Adipocyte (in vitro differentiated cells): ENCODE measurements around the gene SOS1.
"Not testable (repeated sequence)": the region's sequence is repeated elsewhere in the genome, so short reads cannot be mapped to it uniquely, and the experiment has no call there.

Experiments used
- DNase-seq: peaks from one replicate; pipeline ENCODE4 v3.0.0-alpha.2; 2015; ENCODE audit warnings: low read depth
- H3K27me3 ChIP-seq: replicated peaks from 2 replicates; pipeline ENCODE4 v1.7.0; 2013; ENCODE audit warnings: mild to moderate bottlenecking, low read length, moderate library complexity; ENCODE audit not compliant: control insufficient read depth, insufficient read depth
- H3K36me3 ChIP-seq: 2 replicates; pipeline ENCODE4 v1.7.0; 2013; ENCODE audit warnings: low read length, mild to moderate bottlenecking, moderate library complexity; ENCODE audit not compliant: control insufficient read depth, insufficient read depth, severe bottlenecking
- H3K4me1 ChIP-seq: 2 replicates; pipeline ENCODE4 v1.7.0; 2013; ENCODE audit warnings: mild to moderate bottlenecking, low read length, moderate library complexity; ENCODE audit not compliant: control insufficient read depth, insufficient read depth
- H3K4me3 ChIP-seq: 2 replicates; pipeline ENCODE4 v1.7.0; 2013; ENCODE audit warnings: mild to moderate bottlenecking, low read length, moderate library complexity
- H3K9ac ChIP-seq: 2 replicates; pipeline ENCODE4 v1.7.0; 2013; ENCODE audit warnings: mild to moderate bottlenecking, low read length, moderate library complexity
- H3K9me3 ChIP-seq: 2 replicates; pipeline ENCODE4 v1.7.0; 2013; ENCODE audit warnings: mild to moderate bottlenecking, low read length, moderate library complexity; ENCODE audit not compliant: control insufficient read depth

SOS1 gene

GRCh38 chr2:39061280-39061679, 59.6 kb downstream of the SOS1 start:
- Histone ChIP-seq H3K9me3 (no peaks in the 10 kb centered on the region), H3K27me3 (no peaks in the 10 kb centered on the region), H3K36me3 (peaks cover 42% of the 10 kb centered on the region), H3K4me3 (no peak overlapping the region), H3K4me1 (peaks cover 9% of the 10 kb centered on the region), H3K9ac (no peak overlapping the region)
- DNase-seq, result no peak

- Histone ChIP-seq H3K27me3 (no peaks in the 10 kb centered on the region), H3K9ac (peak overlapping the region; percentile 13), H3K4me1 (peaks cover 9% of the 10 kb centered on the region), H3K4me3 (no peak overlapping the region), H3K9me3 (no peaks in the 10 kb centered on the region), H3K36me3 (peaks cover 43% of the 10 kb centered on the region)
- DNase-seq, result peak; percentile 90
Observed at GRCh38 chr2:39059366-39059952, 61.4 kb downstream of the SOS1 start.

- Histone ChIP-seq H3K27me3 (no peaks in the 10 kb centered on the region), H3K4me3 (no peak overlapping the region)
- DNase-seq, result no peak
Observed at GRCh38 chr2:39058101-39058500, 62.8 kb downstream of the SOS1 start.

GRCh38 chr2:39052665-39053064, 68.2 kb downstream of the SOS1 start:
- not testable (repeated sequence) for H3K4me1 ChIP-seq, H3K9me3 ChIP-seq, H3K9ac ChIP-seq, H3K27me3 ChIP-seq, DNase-seq, H3K4me3 ChIP-seq
- H3K36me3 ChIP-seq, result peaks cover 89% of the 10 kb centered on the region

More at GRCh38 chr2:39058101-39058500, 62.8 kb downstream of the SOS1 start:
- H3K36me3 ChIP-seq, result peaks cover 50% of the 10 kb centered on the region
- peaks cover 9% of the 10 kb centered on the region for H3K4me1 ChIP-seq
- no peaks in the 10 kb centered on the region for H3K9me3 ChIP-seq
- H3K9ac ChIP-seq, result no peak overlapping the region

GRCh38 chr2:39050109-39050508, 70.7 kb downstream of the SOS1 start:
- no peak for DNase-seq

GRCh38 chr2:39039072-39039471, 81.8 kb downstream of the SOS1 start:
- H3K9ac ChIP-seq, result no peak overlapping the region
- H3K4me1 ChIP-seq, result peaks cover 22% of the 10 kb centered on the region
- H3K9me3 ChIP-seq, result no peaks in the 10 kb centered on the region
- H3K4me3 ChIP-seq, result no peak overlapping the region
- DNase-seq, result no peak
- no peaks in the 10 kb centered on the region for H3K27me3 ChIP-seq
- H3K36me3 ChIP-seq, result peaks cover 64% of the 10 kb centered on the region

More at GRCh38 chr2:39050109-39050508, 70.7 kb downstream of the SOS1 start:
- H3K27me3 ChIP-seq, result no peaks in the 10 kb centered on the region
- no peaks in the 10 kb centered on the region for H3K9me3 ChIP-seq
- no peaks in the 10 kb centered on the region for H3K4me1 ChIP-seq
- no peak overlapping the region for H3K9ac ChIP-seq
- no peak overlapping the region for H3K4me3 ChIP-seq
- H3K36me3 ChIP-seq, result peaks cover 89% of the 10 kb centered on the region

GRCh38 chr2:39033980-39034379, 86.9 kb downstream of the SOS1 start:
- H3K4me1 ChIP-seq, result peaks cover 20% of the 10 kb centered on the region
- no peak overlapping the region for H3K4me3 ChIP-seq
- H3K9ac ChIP-seq, result no peak overlapping the region
- H3K27me3 ChIP-seq, result no peaks in the 10 kb centered on the region
- peaks cover 70% of the 10 kb centered on the region for H3K36me3 ChIP-seq
- DNase-seq, result peak; percentile 38
- no peaks in the 10 kb centered on the region for H3K9me3 ChIP-seq

GRCh38 chr2:39027421-39027820, 93.4 kb downstream of the SOS1 start:
- no peak for DNase-seq
- H3K9ac ChIP-seq, result no peak overlapping the region
- no peak overlapping the region for H3K4me3 ChIP-seq
- no peaks in the 10 kb centered on the region for H3K27me3 ChIP-seq
- H3K9me3 ChIP-seq, result no peaks in the 10 kb centered on the region
- peaks cover 9% of the 10 kb centered on the region for H3K4me1 ChIP-seq
- H3K36me3 ChIP-seq, result peaks cover 92% of the 10 kb centered on the region

- Histone ChIP-seq H3K9ac (no peak overlapping the region), H3K9me3 (no peaks in the 10 kb centered on the region), H3K36me3 (peaks cover 91% of the 10 kb centered on the region)
Observed at GRCh38 chr2:39024833-39025232, 96.0 kb downstream of the SOS1 start.

GRCh38 chr2:39023649-39024048, 97.2 kb downstream of the SOS1 start:
- H3K9ac ChIP-seq, result no peak overlapping the region
- peaks cover 29% of the 10 kb centered on the region for H3K4me1 ChIP-seq

More at GRCh38 chr2:39024833-39025232, 96.0 kb downstream of the SOS1 start:
- DNase-seq, result peak; percentile 3
- Histone ChIP-seq H3K27me3 (no peaks in the 10 kb centered on the region), H3K4me3 (no peak overlapping the region), H3K4me1 (peaks cover 29% of the 10 kb centered on the region)

GRCh38 chr2:39022642-39023235, 98.1 kb downstream of the SOS1 start:
- Histone ChIP-seq H3K4me3 (no peak overlapping the region), H3K36me3 (peaks cover 89% of the 10 kb centered on the region)

More at GRCh38 chr2:39023649-39024048, 97.2 kb downstream of the SOS1 start:
- no peaks in the 10 kb centered on the region for H3K9me3 ChIP-seq
- H3K36me3 ChIP-seq, result peaks cover 89% of the 10 kb centered on the region
- no peak for DNase-seq
- no peaks in the 10 kb centered on the region for H3K27me3 ChIP-seq
- no peak overlapping the region for H3K4me3 ChIP-seq

More at GRCh38 chr2:39022642-39023235, 98.1 kb downstream of the SOS1 start:
- H3K27me3 ChIP-seq, result no peaks in the 10 kb centered on the region
- no peak for DNase-seq
- H3K9me3 ChIP-seq, result no peaks in the 10 kb centered on the region
- peaks cover 30% of the 10 kb centered on the region for H3K4me1 ChIP-seq
- H3K9ac ChIP-seq, result no peak overlapping the region
